Esophagus (tissue), 2 donors: Measurements from ENCODE around the gene OLFML3. TPM values are rescaled to one million over a fixed set of nuclear protein-coding genes. Genes with fewer than 3 reads are reported as not detected.

ENCODE experiments used
- H3K27ac ChIP-seq, 2 donors: one replicate each; pipeline ENCODE4 v1.5.1; 2013; ENCODE audit warnings: low read depth in 2 of 2, mild to moderate bottlenecking in 2 of 2, inconsistent platforms in 1 of 2, low read length in 1 of 2, moderate library complexity in 1 of 2
- H3K27me3 ChIP-seq, 2 donors: one replicate each; pipeline ENCODE4 v1.6.1; 2013; ENCODE audit warnings: low read length in 2 of 2, control low read depth in 1 of 2, mild to moderate bottlenecking in 1 of 2; ENCODE audit not compliant: insufficient read depth in 2 of 2, control insufficient read depth in 1 of 2
- H3K36me3 ChIP-seq, 2 donors: one replicate each; pipeline ENCODE4 v1.6.1; 2013; ENCODE audit warnings: low read length in 1 of 2; ENCODE audit not compliant: control insufficient read depth in 2 of 2, insufficient read depth in 2 of 2
- H3K4me1 ChIP-seq, 2 donors: one replicate each; pipeline ENCODE4 v1.6.1; 2013; ENCODE audit warnings: low read length in 1 of 2; ENCODE audit not compliant: control insufficient read depth in 2 of 2, insufficient read depth in 2 of 2
- H3K4me3 ChIP-seq, 2 donors: one replicate each; pipeline ENCODE4 v1.5.1; 2013; ENCODE audit warnings: low read length in 2 of 2, mild to moderate bottlenecking in 2 of 2, low read depth in 1 of 2, moderate library complexity in 1 of 2
- H3K9me3 ChIP-seq, 2 donors: one replicate each; pipeline ENCODE4 v1.6.1; 2013; ENCODE audit warnings: mild to moderate bottlenecking in 2 of 2, low read depth in 1 of 2, low read length in 1 of 2, moderate library complexity in 1 of 2; ENCODE audit not compliant: control insufficient read depth in 2 of 2, insufficient read depth in 1 of 2
- WGBS, 2 donors: extraction: QIAGEN DNeasy Blood & Tissue Kit; methylation state at CpG; one replicate each; pipeline ENCODE4 v1.1.7; 2013; 5-methylcytosine and 5-hydroxymethylcytosine counted together
- polyA plus RNA-seq, 2 donors: library from polyadenylated mRNA; stranded (reverse); fragments of 200-250 nt; gene quantifications; one replicate each; pipeline ENCODE4 v1.2.3, GENCODE V29; 2013
- donor health status: healthy with polysubstance abuse.
- donor health status: Bipolar disorder and iron deficiency.

Gene OLFML3
- polyA plus RNA-seq, 2 donors, result 4.7 to 6.7 TPM

DNA sequence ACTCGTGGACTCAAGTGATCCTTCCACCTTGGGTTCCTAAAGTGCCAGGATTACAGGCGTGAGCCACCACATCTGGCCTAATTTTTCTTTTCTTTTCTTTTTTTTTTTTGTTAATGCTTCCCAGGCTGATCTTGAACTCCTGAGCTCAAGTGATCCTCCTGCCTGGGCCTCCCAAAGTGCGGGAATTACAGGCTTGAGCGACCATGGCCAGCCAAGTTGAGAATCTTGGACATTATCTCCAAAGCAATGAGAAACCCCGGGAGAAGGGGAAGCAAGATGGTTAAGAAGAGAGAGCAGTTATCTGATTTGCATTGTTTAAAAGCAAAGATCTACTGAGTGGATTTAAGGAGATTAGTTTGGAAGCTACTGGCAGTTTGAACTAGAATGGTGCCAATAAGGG lies 41.1 kb upstream of the OLFML3 start:
- H3K27ac ChIP-seq, result no peak overlapping the region
- WGBS, 2 donors, result 71 to 77% methylated on average over 5 of the region's 5 CpGs
- H3K27me3 ChIP-seq, result no peaks in the 10 kb centered on the region
- H3K4me3 ChIP-seq, result no peak overlapping the region
- H3K9me3 ChIP-seq, result no peaks in the 10 kb centered on the region
- H3K4me1 ChIP-seq, result peaks cover 0 to 3% of the 10 kb centered on the region in 2 donors
- peaks cover 3 to 10% of the 10 kb centered on the region in 2 donors for H3K36me3 ChIP-seq

GRCh38 chr1:113940365-113941244 lies 38.7 kb upstream of the OLFML3 start:
- H3K36me3 ChIP-seq, result peaks cover 3 to 10% of the 10 kb centered on the region in 2 donors
- no peaks in the 10 kb centered on the region for H3K27me3 ChIP-seq
- H3K9me3 ChIP-seq, result no peaks in the 10 kb centered on the region
- WGBS, 2 donors, result 76 to 77% methylated on average over 16 of the region's 16 CpGs
- no peaks in the 10 kb centered on the region for H3K4me1 ChIP-seq
- no peak overlapping the region for H3K4me3 ChIP-seq
- H3K27ac ChIP-seq, result peak overlapping the region in 1 of 2 donors; percentile 42

- Histone ChIP-seq H3K9me3 (no peaks in the 10 kb centered on the region), H3K4me3 (no peak overlapping the region), H3K36me3 (peaks cover 3 to 10% of the 10 kb centered on the region in 2 donors), H3K27ac (no peak overlapping the region), H3K27me3 (no peaks in the 10 kb centered on the region), H3K4me1 (no peaks in the 10 kb centered on the region)
- WGBS, 2 donors, result 76 to 84% methylated on average over 7 of the region's 7 CpGs
Measured at GRCh38 chr1:113941245-113941559, 38.1 kb upstream of the OLFML3 start.

DNA sequence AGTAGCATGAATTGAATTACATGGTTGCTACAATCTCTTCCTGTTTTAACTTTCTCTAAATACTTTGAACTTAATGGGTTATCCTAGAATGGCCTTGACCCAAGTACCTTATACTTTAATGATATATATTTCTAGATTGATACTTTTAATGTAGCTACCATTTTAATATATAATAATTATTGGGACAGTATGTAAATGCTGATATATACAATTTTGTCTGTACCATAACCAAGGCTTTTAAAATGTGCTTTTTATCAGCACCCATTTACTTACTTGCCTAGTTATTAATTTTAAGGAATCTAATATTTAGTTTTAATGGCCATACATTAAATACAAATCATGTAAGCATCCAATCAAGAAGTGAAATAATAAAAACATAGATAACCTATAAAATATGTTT lies 36.7 kb upstream of the OLFML3 start:
- no peaks in the 10 kb centered on the region for H3K4me1 ChIP-seq
- no peaks in the 10 kb centered on the region for H3K27me3 ChIP-seq
- H3K9me3 ChIP-seq, result no peaks in the 10 kb centered on the region
- no peak overlapping the region for H3K4me3 ChIP-seq
- peaks cover 3 to 10% of the 10 kb centered on the region in 2 donors for H3K36me3 ChIP-seq
- no peak overlapping the region for H3K27ac ChIP-seq

GRCh38 chr1:113943028-113943811 lies 36.1 kb upstream of the OLFML3 start:
- H3K36me3 ChIP-seq, result peaks cover 3 to 10% of the 10 kb centered on the region in 2 donors

GRCh38 chr1:113945329-113945728 lies 33.9 kb upstream of the OLFML3 start:
- H3K27me3 ChIP-seq, result no peaks in the 10 kb centered on the region
- H3K4me1 ChIP-seq, result peaks cover 0 to 3% of the 10 kb centered on the region in 2 donors
- H3K9me3 ChIP-seq, result no peaks in the 10 kb centered on the region
- H3K36me3 ChIP-seq, result peaks cover 3 to 10% of the 10 kb centered on the region in 2 donors
- no peak overlapping the region for H3K27ac ChIP-seq
- WGBS, 2 donors, result 97 to 100% methylated on average over 1 of the region's 1 CpG
- H3K4me3 ChIP-seq, result no peak overlapping the region

More at GRCh38 chr1:113943028-113943811, 36.1 kb upstream of the OLFML3 start:
- no peaks in the 10 kb centered on the region for H3K9me3 ChIP-seq
- H3K27me3 ChIP-seq, result no peaks in the 10 kb centered on the region
- no peak overlapping the region for H3K4me3 ChIP-seq
- no peak overlapping the region for H3K27ac ChIP-seq
- H3K4me1 ChIP-seq, result no peaks in the 10 kb centered on the region

DNA sequence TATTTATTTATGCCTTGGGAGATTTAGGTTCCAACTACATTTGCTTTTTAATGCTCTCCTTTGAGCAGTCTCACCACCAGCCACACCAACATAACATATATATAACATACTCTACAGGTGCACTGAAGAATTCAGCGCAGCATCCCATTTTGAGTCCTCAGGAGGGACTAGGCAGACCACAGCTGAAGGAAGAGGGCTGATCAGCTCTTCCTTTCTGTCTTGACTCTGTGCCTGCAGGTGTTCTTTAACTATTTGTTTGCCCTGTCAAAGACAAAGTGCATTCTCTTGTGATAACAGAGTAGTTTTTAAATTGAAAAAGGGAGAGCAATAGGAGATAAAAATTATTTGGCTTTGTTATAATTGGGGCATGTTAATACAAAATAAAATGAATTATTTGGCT lies 33.2 kb upstream of the OLFML3 start:
- 38 to 69% methylated on average over 1 of the region's 1 CpG for WGBS, 2 donors
- Histone ChIP-seq H3K9me3 (no peaks in the 10 kb centered on the region), H3K27ac (no peak overlapping the region), H3K36me3 (peaks cover 1 to 5% of the 10 kb centered on the region in 2 donors), H3K4me3 (no peak overlapping the region), H3K4me1 (peaks cover 0 to 3% of the 10 kb centered on the region in 2 donors), H3K27me3 (no peaks in the 10 kb centered on the region)

- 33 to 42% methylated on average over 3 of the region's 3 CpGs for WGBS, 2 donors
- Histone ChIP-seq H3K9me3 (no peaks in the 10 kb centered on the region), H3K27ac (peak overlapping the region in 1 of 2 donors; percentile 34), H3K27me3 (no peaks in the 10 kb centered on the region), H3K36me3 (peaks cover 0 to 3% of the 10 kb centered on the region in 2 donors), H3K4me1 (peaks cover 0 to 3% of the 10 kb centered on the region in 2 donors), H3K4me3 (no peak overlapping the region)
Measured at GRCh38 chr1:113946678-113947387, 32.4 kb upstream of the OLFML3 start.

GRCh38 chr1:113947388-113948107 lies 31.7 kb upstream of the OLFML3 start:
- no peaks in the 10 kb centered on the region for H3K27me3 ChIP-seq
- H3K4me1 ChIP-seq, result peaks cover 0 to 3% of the 10 kb centered on the region in 2 donors
- peak overlapping the region in 1 of 2 donors; percentile 34 for H3K27ac ChIP-seq
- no peaks in the 10 kb centered on the region for H3K9me3 ChIP-seq
- 13 to 18% methylated on average over 3 of the region's 3 CpGs for WGBS, 2 donors
- H3K36me3 ChIP-seq, result peaks cover 0 to 3% of the 10 kb centered on the region in 2 donors
- H3K4me3 ChIP-seq, result no peak overlapping the region
